HUES64 (cell line): ENCODE results near the gene MAML3.

Source experiments
- H3K27ac ChIP-seq: 2 replicates; pipeline ENCODE4 v1.7.0; 2013; ENCODE audit warnings: low read depth, low read length, inconsistent platforms
- H3K27me3 ChIP-seq: 2 replicates; pipeline ENCODE4 v1.6.1; 2013; ENCODE audit warnings: mild to moderate bottlenecking, low read length; ENCODE audit not compliant: insufficient read depth
- H3K36me3 ChIP-seq: 2 replicates; pipeline ENCODE4 v1.6.1; 2013; ENCODE audit warnings: mild to moderate bottlenecking, low read length; ENCODE audit not compliant: insufficient read depth
- H3K4me1 ChIP-seq: 2 replicates; pipeline ENCODE4 v1.6.1; 2013; ENCODE audit warnings: mild to moderate bottlenecking, low read length, moderate library complexity; ENCODE audit not compliant: insufficient read depth
- H3K4me3 ChIP-seq: 2 replicates; pipeline ENCODE4 v1.5.1; 2013; ENCODE audit warnings: mild to moderate bottlenecking, low read length, moderate library complexity
- H3K9ac ChIP-seq: 2 replicates; pipeline ENCODE4 v1.6.1; 2013; ENCODE audit warnings: mild to moderate bottlenecking, low read depth, low read length
- H3K9me3 ChIP-seq: 2 replicates; pipeline ENCODE4 v1.6.1; 2013; ENCODE audit warnings: low read depth, low read length; ENCODE audit not compliant: insufficient read depth
- WGBS: fragments of 150-250, 120-280 bp; methylation state at CpG from one replicate; pipeline ENCODE4 v1.1.7; 2013; ENCODE audit warnings: missing lambda C conversion rate; 5-methylcytosine and 5-hydroxymethylcytosine counted together

Gene MAML3

DNA sequence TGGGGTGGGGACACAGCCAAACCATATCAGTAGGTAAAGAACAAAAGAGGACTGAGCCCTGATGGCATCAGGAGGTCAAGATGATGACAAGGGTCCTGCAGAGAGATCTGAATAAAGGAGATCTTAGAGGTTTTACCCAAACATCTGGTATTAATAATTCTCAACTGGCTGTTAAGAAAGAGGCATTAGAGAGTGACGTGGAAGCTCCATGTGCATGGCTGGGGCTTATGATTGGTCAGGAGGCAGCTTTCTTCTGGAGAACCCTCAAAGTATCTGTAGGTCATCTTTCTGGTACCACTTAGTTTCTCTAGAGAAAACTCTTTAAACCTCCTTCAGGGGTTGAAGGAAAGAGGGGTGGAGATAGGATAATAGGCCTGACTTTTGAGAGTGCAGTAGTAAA lies 469.6 kb downstream of the MAML3 start:
- Histone ChIP-seq H3K4me3 (no peak overlapping the region), H3K9ac (no peak overlapping the region), H3K9me3 (no peaks in the 10 kb centered on the region), H3K4me1 (no peaks in the 10 kb centered on the region), H3K27me3 (no peaks in the 10 kb centered on the region), H3K36me3 (no peaks in the 10 kb centered on the region), H3K27ac (no peak overlapping the region)
- WGBS = 93% methylated on average over 1 of the region's 1 CpG

GRCh38 chr4:139682741-139683151 lies 471.2 kb downstream of the MAML3 start:
- Histone ChIP-seq H3K27ac (no peak overlapping the region), H3K4me3 (no peak overlapping the region), H3K9ac (no peak overlapping the region), H3K36me3 (no peaks in the 10 kb centered on the region), H3K4me1 (no peaks in the 10 kb centered on the region), H3K9me3 (no peaks in the 10 kb centered on the region), H3K27me3 (no peaks in the 10 kb centered on the region)
- 88% methylated on average over 6 of the region's 6 CpGs for WGBS

GRCh38 chr4:139682309-139682708 lies 471.7 kb downstream of the MAML3 start:
- Histone ChIP-seq H3K36me3 (no peaks in the 10 kb centered on the region), H3K9ac (no peak overlapping the region), H3K4me3 (no peak overlapping the region), H3K27me3 (no peaks in the 10 kb centered on the region), H3K4me1 (no peaks in the 10 kb centered on the region), H3K9me3 (no peaks in the 10 kb centered on the region), H3K27ac (no peak overlapping the region)
- 87% methylated on average over 2 of the region's 2 CpGs for WGBS

- Histone ChIP-seq H3K4me3 (no peak overlapping the region), H3K4me1 (peaks cover 3% of the 10 kb centered on the region; the same call in 1 of the 2 replicates), H3K9me3 (no peaks in the 10 kb centered on the region), H3K36me3 (no peaks in the 10 kb centered on the region), H3K9ac (no peak overlapping the region), H3K27ac (no peak overlapping the region), H3K27me3 (no peaks in the 10 kb centered on the region)
- WGBS = 97% methylated on average over 4 of the region's 4 CpGs
These were observed 476.9 kb downstream of the MAML3 start for GRCh38 chr4:139676913-139677585.

DNA sequence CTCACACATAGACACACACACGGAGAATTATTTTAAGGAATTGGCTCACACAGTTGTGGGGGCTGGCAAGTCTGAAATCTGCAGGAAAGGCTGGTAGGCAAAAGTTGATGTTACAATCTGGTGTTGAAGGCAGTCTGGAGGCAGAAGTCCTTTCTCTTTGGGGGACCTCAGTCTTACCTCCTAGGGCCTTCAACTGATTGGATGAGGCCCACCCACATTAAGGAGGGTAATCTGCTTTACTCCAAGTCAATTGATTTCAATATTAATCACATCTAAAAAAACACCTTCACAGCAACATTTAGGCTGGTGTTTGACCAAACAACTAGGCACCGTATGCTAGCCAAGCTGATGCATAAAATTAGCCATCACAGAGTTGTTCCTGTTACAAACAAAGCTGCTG lies 477.6 kb downstream of the MAML3 start:
- Histone ChIP-seq H3K4me3 (no peak overlapping the region), H3K27me3 (no peaks in the 10 kb centered on the region), H3K9me3 (no peaks in the 10 kb centered on the region), H3K9ac (no peak overlapping the region), H3K27ac (no peak overlapping the region), H3K4me1 (peaks cover 3% of the 10 kb centered on the region; the same call in 1 of the 2 replicates), H3K36me3 (no peaks in the 10 kb centered on the region)
- WGBS = 100% methylated on average over 2 of the region's 2 CpGs

GRCh38 chr4:139675651-139676050 lies 478.3 kb downstream of the MAML3 start:
- Histone ChIP-seq H3K27me3 (no peaks in the 10 kb centered on the region), H3K4me1 (peaks cover 3% of the 10 kb centered on the region; the same call in 1 of the 2 replicates), H3K9me3 (no peaks in the 10 kb centered on the region), H3K27ac (no peak overlapping the region), H3K36me3 (no peaks in the 10 kb centered on the region), H3K4me3 (no peak overlapping the region), H3K9ac (no peak overlapping the region)
- 96% methylated on average over 9 of the region's 9 CpGs for WGBS

DNA sequence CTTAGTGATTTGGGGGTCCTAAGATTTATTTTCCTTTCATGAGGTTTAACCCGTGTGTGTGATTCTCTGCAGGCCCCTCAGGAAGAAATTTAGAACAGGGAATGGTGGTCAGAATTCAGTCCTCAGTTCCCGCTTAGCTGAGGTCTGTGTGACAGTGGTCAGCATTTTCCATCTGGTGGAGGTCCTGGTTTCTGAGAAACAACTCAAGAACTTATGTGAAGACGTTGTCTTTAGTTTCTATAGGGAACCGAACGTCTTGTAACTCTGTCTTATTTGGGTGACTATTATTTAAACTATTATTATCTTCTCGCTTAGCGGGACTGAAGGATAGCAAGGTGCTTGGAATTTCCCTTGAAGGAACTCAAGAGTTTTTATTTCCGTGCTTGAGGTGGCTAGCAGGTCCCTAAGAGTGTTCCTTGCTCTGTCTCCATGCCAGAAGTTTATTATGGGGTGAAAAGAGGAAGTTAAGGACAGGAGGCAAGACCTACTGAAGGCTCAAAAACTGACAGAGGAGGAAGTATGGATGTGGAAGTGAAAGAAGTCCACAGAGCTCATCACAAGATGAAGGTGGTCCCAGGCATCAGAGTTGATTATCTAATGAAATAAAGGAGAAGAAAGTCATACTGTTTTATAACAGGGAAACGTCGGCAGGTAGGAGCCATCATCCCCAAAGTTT lies 479.0 kb downstream of the MAML3 start:
- Histone ChIP-seq H3K4me3 (no peak overlapping the region), H3K27me3 (no peaks in the 10 kb centered on the region), H3K36me3 (no peaks in the 10 kb centered on the region), H3K9me3 (no peaks in the 10 kb centered on the region), H3K4me1 (peaks cover 4% of the 10 kb centered on the region; the same call in 1 of the 2 replicates), H3K27ac (no peak overlapping the region), H3K9ac (no peak overlapping the region)
- WGBS = 96% methylated on average over 10 of the region's 10 CpGs

GRCh38 chr4:139672732-139673131 lies 481.3 kb downstream of the MAML3 start:
- WGBS = 90% methylated on average over 4 of the region's 4 CpGs
- H3K4me1 ChIP-seq = peaks cover 15% of the 10 kb centered on the region

DNA sequence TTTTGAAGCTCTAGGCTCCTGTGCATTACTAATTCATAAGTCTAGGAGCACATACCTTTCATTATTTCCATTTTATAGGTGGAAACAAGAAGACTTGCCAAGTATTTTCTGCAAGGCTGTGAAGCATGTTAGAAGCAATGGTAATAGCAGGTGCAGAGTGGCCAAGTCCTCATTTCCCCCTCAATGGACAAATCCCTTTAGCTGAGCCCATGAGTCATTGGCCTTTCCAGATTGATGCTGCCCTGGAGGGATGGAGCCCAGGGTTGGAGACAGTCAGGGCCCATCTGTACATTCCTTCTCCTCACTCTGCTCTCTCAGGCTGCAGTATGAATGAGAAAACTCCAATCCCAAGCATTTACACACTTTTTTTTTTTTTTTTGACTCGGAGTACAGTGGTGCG lies 481.8 kb downstream of the MAML3 start:
- 91% methylated on average over 2 of the region's 2 CpGs for WGBS

More at GRCh38 chr4:139672732-139673131, 481.3 kb downstream of the MAML3 start:
- Histone ChIP-seq H3K9me3 (no peaks in the 10 kb centered on the region), H3K4me3 (no peak overlapping the region), H3K36me3 (no peaks in the 10 kb centered on the region), H3K9ac (no peak overlapping the region), H3K27ac (no peak overlapping the region), H3K27me3 (no peaks in the 10 kb centered on the region)

GRCh38 chr4:139670775-139671174 lies 483.2 kb downstream of the MAML3 start:
- WGBS = 85% methylated on average over 3 of the region's 3 CpGs
- Histone ChIP-seq H3K4me3 (no peak overlapping the region), H3K9me3 (no peaks in the 10 kb centered on the region), H3K27ac (no peak overlapping the region), H3K27me3 (no peaks in the 10 kb centered on the region), H3K4me1 (peaks cover 23% of the 10 kb centered on the region), H3K36me3 (no peaks in the 10 kb centered on the region), H3K9ac (no peak overlapping the region)

More for the DNA sequence above, 481.8 kb downstream of the MAML3 start:
- Histone ChIP-seq H3K27me3 (no peaks in the 10 kb centered on the region), H3K9me3 (no peaks in the 10 kb centered on the region), H3K9ac (no peak overlapping the region), H3K36me3 (no peaks in the 10 kb centered on the region), H3K4me1 (peaks cover 15% of the 10 kb centered on the region), H3K4me3 (no peak overlapping the region), H3K27ac (no peak overlapping the region)

GRCh38 chr4:139669890-139670289 lies 484.1 kb downstream of the MAML3 start:
- H3K27ac ChIP-seq = peak overlapping the region; percentile 11; the same call in 1 of the 2 replicates
- no peak overlapping the region for H3K4me3 ChIP-seq
- H3K4me1 ChIP-seq = peaks cover 23% of the 10 kb centered on the region
- H3K9ac ChIP-seq = no peak overlapping the region
- 86% methylated on average over 6 of the region's 6 CpGs for whole genome bisulfite sequencing
- no peaks in the 10 kb centered on the region for H3K9me3 ChIP-seq
- no peaks in the 10 kb centered on the region for H3K36me3 ChIP-seq
- no peaks in the 10 kb centered on the region for H3K27me3 ChIP-seq
